PC-3 (cell line): ENCODE measurements around the gene NSA2.

Source experiments
- EZH2 ChIP-seq: fragments of 300-600 bp; sonication (generic); IDR thresholded peaks from one replicate; pipeline ENCODE4 v1.6.1; 2017; ENCODE audit warnings: antibody characterized with exemption, mild to moderate bottlenecking, low read length; ENCODE audit not compliant: unreplicated experiment
- EZH2phosphoT487 ChIP-seq: fragments of 300-600 bp; sonication (generic); IDR thresholded peaks from 2 replicates; pipeline ENCODE4 v1.6.1; 2018; ENCODE audit warnings: mild to moderate bottlenecking, antibody characterized with exemption, low read length, borderline replicate concordance
- TF ChIP-seq, protein P1 (sequence below): fragments of 300-600 bp; sonication (generic); conservative IDR thresholded peaks from 2 replicates; pipeline ENCODE4 v1.5.1; 2017; ENCODE audit warnings: antibody characterized with exemption, low read depth, mild to moderate bottlenecking, low read length

DNA sequence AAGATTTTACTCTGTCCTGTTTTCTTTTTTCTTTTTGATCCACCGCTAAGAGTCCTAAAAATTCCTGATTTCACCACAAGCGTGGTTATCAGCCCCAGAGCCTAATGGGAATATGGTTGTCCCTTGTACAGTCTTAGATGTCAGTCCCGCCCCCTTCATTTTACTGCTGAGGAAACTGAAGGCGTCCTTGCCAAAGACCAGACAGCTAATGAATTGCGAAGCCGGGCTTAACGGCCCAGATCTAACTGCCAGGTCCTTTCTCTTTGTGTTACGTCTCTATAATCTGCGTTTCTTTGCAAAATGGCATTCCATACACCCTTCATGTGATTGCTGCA is 497 bp downstream of the NSA2 start:
- TF ChIP-seq EZH2phosphoT487 = no peak
- TF ChIP-seq, protein P1, sequence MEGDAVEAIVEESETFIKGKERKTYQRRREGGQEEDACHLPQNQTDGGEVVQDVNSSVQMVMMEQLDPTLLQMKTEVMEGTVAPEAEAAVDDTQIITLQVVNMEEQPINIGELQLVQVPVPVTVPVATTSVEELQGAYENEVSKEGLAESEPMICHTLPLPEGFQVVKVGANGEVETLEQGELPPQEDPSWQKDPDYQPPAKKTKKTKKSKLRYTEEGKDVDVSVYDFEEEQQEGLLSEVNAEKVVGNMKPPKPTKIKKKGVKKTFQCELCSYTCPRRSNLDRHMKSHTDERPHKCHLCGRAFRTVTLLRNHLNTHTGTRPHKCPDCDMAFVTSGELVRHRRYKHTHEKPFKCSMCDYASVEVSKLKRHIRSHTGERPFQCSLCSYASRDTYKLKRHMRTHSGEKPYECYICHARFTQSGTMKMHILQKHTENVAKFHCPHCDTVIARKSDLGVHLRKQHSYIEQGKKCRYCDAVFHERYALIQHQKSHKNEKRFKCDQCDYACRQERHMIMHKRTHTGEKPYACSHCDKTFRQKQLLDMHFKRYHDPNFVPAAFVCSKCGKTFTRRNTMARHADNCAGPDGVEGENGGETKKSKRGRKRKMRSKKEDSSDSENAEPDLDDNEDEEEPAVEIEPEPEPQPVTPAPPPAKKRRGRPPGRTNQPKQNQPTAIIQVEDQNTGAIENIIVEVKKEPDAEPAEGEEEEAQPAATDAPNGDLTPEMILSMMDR = no peak
- TF ChIP-seq EZH2 = no peak
